NCI-H2227 treated with DMSO at 0.1 percent for 48 hours (cell line): Measurements from ENCODE around the gene P3H2.
"Not testable (repeated sequence)": the region's sequence is repeated elsewhere in the genome, so short reads cannot be mapped to it uniquely, and the experiment has no call there.

Source experiments
- DNase-seq: peaks from one replicate; lab custom pipeline; 2025; lab: John Stamatoyannopoulos, UW

The P3H2 gene

DNA sequence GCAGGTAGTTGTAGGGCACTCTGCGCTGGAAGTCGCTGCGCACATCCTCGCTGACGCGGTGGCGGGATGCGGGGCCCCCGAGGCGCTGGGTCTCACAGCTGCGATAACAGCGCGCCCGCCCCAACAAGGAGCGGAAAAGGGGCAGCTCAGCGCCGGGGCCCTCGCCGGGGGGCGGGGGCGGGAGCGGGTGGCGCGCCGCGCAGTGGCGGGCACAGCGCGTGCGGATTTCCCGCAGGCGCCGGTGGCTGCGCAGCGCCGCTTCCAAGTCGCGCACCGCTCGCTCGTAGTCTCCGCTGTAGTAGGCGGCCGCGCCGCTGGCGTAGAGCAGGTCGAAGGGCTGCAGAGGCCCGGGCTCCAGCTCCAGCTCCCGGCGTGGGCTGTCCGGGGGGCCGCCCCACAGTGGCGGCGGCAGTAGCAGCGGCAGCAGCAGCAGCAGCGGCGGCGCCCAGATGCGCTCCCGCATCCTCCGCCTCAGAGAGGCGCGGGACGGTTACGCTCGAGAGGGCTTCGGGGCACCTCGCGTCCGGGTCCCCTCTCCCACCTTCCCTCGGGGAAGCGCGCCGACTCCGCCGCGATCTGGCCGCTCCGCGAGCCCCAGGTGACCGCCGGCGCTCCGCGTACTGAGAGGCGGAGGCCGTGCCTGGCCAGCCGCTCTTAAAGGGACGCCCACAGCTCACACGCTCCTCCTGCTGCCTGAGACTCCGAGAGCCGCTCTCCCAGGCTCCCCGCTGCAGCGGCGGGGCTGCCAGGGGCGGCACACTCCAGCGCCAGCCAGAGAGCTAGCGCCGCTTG, at the start of gene P3H2:
Gene P3H2, minus strand, starts transcription at position 629 of the 792 bp plus-strand sequence. Its CDS starts 166 bp downstream, at position 463.
- DNase-seq = no peak

GRCh38 chr3:190169877-190170276, 49.2 kb upstream of the P3H2 start:
- DNase-seq = no peak

- DNase-seq = no peak
Observed at GRCh38 chr3:190169243-190169642, 48.5 kb upstream of the P3H2 start.

DNA sequence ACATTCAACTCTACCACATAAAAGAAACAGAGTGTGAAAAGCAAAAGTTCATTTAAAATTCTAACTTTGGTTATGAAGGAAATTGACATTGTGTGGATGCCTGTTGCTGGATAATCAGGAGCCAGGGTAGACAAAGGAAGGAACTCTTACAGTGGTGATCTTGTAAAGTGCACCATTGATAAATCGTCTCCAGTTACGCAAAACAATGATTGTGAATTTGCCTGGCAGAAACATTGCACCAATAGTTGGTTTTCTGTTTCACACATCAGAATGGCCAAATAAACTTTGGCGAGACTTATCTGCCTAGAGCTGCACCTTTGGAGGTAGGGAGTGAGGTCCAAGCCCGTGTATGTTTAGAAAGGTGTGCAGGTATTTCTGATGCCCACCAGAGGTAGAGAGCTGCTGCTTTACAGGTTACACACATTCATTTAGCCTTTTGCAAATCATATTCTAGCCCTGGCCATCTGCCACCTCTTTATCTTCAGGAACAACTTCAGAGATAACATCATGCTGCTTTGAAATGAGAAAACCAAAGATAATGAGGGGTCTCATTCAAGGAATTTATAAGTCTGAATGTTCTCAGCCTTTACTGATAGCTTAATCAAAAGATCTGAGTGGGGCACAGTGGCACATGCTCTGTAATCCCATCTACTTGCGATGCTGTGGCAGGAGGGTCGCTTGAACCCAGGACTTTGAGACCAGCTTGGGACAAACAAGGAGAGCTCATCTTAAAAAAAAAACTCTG, 47.4 kb upstream of the P3H2 start:
- DNase-seq = no peak

GRCh38 chr3:190166948-190167347, 46.3 kb upstream of the P3H2 start:
- DNase-seq = no peak

DNA sequence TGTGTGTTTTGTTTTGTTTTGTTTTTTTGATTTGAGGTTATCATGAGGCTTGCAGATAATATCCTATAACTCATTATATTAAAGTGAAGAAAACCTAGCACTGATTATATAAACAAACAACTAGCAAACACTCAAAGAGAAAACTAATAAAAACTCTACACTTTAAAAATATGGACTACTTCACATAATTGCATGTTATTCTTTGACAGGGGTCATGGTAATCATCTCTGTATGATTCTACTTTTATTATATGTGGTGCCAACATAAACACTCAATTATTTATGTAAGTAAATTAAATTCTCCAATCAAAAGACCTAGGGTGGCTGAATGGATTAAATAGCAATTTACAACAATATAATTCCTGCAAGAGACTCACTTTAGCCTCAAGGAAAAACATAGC, 44.6 kb upstream of the P3H2 start:
- no peak for DNase-seq

GRCh38 chr3:190162013-190162412, 41.3 kb upstream of the P3H2 start:
- not testable (repeated sequence) for DNase-seq

GRCh38 chr3:190159902-190160435, 39.3 kb upstream of the P3H2 start:
- DNase-seq = no peak

DNA sequence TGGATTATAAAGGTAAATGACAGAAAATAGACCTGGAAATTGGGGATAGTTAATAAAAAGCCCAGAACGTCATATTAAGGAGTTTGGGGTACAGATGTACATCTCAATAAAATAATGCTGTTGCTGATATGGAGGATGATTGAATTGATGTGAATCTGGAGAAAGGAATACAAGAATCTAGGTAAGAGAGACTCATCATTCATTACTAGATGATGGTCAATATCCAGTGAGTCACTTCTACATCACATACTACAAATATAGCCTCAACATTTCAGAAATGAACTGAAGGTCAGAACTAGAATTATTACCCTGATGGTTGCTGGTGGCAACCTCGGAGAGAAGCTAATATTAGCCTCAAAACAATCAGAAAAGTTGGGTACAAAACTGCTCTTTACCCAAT, 37.6 kb upstream of the P3H2 start:
- no peak for DNase-seq

DNA sequence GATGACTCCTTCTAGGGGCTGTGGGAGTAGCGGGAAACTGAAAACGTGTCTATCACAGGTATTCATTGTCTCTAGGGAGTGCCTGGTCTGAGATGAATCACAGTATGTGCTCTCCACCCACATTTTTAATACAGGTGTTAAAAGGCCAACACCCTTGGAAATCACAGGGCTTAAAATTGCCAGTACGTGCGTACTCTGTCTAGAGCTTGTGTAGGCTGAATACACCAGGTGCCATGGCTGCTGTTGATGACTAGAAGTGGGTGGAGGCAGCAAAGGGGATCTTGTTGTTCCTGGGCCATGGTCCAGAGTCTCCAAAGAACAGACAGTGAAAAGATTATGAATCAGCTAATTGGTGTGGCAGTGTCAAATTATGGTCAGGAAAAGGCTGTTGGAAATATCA, 35.1 kb upstream of the P3H2 start:
- DNase-seq = no peak

GRCh38 chr3:190150681-190151080, 30.0 kb upstream of the P3H2 start:
- no peak for DNase-seq

DNA sequence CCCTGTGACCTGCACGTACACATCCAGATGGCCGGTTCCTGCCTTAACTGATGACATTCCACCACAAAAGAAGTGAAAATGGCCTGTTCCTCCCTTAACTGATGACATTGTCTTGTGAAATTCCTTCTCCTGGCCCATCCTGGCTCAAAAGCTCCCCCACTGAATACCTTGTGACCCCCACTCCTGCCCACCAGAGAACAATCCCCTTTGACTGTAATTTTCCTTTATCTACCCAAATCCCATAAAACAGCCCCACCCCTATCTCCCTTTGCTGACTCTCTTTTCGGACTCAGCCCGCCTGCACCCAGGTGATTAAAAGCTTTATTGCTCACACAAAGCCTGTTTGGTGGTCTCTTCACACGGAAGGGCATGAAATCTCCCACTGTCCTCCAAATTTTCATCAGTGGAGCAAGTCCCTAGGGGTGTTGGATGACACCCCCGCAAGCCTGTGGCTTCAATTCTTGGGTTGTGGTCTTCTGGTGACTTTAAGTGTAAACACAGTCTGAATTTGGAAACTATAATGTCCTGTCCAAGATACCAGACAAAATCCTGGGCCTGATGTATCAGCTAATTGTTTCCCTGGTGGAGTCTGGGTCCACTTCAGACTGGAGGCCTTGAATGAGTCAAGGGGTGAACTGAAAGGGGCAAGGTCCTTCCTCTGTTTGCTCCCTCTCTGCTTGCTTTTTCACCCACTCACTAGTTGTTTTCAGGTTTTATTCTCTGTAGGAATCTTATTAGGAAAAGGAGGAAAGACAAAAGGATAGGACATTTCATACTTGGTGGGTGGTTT, 29.3 kb upstream of the P3H2 start:
- DNase-seq = not testable (repeated sequence)

DNA sequence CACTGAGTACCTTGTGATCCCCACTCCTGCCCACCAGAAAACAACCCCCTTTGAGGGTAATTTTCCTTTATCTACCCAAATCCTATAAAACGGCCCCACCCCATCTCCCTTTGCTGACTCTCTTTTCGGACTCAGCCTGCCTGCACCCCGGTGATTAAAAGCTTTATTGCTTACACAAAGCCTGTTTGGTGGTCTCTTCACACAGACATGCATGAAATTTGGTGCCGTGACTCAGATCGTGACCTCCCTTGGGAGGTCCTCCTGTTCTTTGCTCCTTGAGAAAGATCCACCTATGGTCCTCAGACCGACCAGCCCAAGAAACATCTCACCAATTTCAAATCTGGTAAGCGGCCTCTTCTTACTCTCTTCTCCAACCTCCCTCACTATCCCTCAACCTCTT, 24.1 kb upstream of the P3H2 start:
- DNase-seq = not testable (repeated sequence)

DNA sequence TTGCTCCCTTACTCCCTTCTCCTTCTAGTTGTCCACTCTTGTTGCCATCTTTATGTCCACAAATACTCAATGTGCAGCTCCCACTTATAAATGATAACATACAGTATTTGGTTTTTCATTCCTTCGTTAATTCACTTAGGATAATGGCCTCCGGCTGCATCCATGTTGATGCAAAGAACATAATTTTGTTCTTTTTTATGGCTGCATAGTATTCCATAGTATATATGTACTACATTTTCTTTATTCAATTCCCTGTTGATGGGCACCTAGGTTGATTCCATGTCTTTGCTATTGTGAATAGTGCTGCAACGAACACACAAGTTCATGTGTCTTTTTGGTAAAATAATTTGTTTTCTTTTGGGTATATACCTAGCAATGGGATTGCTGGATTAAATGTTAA, 21.3 kb upstream of the P3H2 start:
- no peak for DNase-seq

- no peak for DNase-seq
Observed at GRCh38 chr3:190139365-190139764, 18.7 kb upstream of the P3H2 start.

DNA sequence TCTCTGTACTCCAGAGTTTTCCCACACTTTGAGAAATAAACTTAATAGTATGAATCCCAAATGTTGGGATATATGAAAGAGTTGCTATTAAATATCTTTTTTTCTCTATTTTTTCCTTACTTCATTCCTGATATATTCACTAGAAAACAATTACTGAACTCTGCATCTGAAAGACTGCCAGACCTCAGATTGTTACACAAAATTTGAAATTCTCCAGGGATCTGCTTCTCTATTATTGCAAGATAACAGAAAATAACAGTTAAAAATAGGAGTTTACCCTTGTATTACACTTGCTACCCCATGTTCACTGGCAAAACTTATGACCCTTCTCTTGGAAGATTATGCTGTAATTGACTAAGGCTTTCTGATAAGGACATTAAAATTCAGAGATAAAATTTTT, 11.7 kb upstream of the P3H2 start:
- DNase-seq = no peak

GRCh38 chr3:190131329-190131728, 10.6 kb upstream of the P3H2 start:
- no peak for DNase-seq

DNA sequence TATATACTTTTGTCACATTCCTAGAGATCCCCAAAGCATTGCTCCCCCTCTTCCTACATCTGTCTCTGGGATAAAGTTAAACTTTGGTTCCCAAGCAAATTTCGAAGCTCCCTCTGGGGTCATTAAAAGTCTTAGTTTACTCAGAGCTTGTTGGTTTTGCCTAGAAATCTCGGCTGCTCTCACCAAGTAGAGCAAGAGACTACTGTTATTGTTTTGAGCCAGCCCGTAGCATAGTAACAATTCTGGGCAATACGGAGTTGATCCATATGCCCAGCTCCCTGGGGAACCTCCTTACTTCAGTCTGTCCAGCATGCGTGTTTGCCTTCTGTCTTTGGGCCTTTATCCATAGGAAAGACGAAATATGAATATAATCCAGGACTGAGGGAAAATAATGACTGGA, 10.0 kb upstream of the P3H2 start:
- DNase-seq = no peak

DNA sequence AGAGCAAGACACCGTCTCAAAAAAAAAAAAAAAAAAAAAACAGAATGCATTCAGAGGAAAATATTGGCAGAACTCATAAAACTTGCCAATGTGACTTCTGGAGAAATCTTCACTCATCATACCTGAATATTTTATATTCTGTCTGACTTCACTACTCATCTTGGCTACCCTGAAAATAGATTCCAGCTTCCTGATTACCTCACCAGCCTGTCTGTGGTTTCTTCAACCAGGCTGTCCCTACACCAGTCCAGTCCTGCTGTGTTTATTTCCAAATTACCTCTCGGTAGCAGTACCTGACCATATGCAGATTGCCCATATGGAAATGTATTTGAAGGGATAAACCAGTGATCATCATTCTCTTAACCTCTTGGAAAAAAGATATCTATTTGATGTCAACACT, 9.3 kb upstream of the P3H2 start:
- no peak for DNase-seq

- no peak for DNase-seq
Observed at GRCh38 chr3:190127797-190128196, 7.1 kb upstream of the P3H2 start.

DNA sequence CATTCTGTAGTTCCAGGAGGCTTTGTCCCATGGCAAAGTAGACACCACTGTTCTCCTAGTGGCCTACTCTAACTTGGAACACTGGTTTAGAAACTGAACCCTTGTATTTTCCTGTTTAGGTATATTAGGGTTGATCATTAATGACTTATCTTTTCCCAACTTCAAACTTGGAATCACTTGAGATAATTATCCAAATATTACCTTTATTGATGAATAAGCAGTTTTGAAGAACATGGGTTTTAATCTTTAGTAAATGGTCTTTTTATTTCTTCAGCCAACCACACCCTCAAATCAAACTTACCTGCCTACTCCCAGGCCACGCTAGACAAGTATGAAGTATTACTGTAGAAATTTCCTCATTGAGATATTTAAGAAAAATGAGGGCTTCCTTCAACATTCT, 6.5 kb upstream of the P3H2 start:
- DNase-seq = no peak

- no peak for DNase-seq
Observed at GRCh38 chr3:190125436-190126068, 4.9 kb upstream of the P3H2 start.
